Measurements from ENCODE around the gene TNFRSF18.

The TNFRSF18 gene

DNA sequence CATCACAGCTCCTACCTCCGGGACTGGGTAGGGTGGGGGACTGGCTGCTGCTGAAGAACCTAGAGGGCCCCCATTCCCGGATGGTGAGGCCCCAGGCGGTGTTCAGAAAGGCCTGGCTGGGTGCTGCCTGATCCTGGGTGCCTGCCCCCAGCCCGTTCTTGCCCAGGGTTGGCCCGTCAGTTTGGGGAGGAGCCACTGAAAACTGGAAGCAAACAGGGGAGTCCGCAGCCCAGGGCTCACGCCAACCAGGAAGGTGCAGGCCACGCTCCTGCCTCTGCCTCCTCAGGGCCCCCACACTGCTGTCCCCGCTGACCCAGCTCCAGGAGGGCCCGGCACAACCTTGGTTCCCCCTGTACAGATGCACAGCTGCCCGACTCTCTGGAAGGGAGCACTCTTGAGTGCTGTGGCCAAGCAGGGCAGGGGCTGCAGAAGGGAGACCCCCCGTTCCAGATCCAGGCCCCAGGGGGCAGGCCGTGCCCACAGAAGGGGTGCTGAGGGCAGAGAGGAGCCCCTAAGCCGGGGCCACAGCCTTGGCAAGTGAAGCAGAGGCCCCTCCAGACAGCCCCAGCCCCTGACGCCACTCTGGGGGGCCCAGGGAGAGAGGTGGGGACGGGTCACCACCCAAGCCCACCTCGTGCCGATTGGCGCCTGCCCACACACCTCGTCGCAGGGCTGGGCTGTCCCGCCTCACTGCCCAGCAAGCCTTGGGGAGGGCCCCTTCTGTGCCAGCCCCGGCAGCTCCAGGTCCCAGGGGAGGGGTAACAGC lies 34.6 kb upstream of the TNFRSF18 start:
- DNase-seq (ENCODE audit: low read depth in 3 of 3), result no peak

DNA sequence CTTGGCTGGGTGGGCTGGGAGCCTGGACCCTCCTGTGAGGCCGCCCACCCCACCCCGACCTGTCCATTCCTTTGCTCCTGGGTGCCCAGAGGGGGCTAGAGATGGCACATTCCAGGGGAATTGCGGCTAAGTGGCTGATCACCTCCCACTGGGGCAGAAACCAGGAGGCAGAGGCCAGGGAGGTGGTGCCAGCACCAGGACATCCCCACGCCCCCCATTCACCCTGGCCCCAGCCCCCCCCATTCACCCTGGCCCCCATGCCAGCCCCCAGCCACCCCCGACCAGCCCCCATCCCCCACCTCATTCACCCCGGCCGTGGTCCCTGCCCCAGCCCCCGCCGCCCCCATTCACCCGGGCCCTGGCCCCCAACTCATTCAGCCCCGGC lies 33.9 kb upstream of the TNFRSF18 start:
- no peak for DNase-seq (ENCODE audit: low read depth in 3 of 3)

DNA sequence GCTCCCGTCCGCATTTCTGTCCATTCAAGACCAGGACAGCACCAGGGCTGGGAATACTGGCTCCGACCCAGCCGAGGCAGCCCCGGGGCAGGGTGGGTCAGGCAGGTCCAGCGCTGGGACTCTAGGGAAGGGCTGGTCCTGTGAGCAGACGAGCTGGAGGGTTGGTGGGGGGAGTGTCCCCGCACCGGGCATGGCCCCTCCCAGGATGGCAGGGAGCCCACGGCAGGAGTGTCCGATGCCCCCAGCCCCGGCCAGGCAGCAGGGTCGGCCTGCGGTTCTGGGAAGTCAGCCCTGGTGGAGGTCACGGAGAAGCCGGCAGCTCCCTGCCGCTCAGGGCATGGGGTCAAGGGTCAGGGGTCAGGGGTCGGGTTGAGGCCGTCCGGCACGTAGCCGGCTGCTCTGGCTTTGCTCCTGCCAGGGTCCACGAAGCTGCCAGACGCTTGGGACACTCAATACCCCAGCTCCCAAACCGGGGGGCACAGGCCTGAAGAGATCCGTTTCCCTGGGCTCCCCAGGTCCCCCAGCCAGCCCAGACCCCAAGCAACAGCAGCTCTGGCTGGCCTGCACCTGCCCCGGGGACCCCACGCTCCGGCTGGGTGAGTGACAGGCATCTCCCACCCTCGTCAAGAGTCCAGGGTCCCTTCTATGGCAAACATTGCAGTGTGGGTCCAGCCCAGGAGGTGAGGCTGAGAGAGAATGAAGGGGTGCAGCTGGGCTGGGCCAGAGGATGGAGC lies 33.4 kb upstream of the TNFRSF18 start:
- no peak for DNase-seq (ENCODE audit: low read depth in 3 of 3)

DNA sequence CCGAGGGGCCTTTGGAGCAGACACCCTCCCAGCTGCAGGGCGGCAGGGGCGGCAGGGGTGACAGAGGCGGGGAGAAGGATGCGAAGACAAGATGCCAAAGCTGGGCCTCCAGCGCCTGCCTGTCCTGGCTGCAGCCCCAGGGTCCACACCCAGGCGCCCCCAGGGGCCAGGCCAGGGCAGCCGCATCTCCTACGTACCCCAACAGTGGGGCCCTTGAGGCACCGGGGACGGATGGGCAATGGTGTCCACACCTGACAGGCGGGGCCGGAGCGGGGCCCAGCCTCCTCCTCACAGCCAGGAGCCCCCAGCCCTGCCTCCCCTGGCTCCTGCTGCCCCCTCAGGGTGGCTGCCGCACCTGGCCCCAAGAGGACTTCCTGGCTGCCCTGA lies 32.8 kb upstream of the TNFRSF18 start:
- DNase-seq (ENCODE audit: low read depth in 3 of 3), result no peak

DNA sequence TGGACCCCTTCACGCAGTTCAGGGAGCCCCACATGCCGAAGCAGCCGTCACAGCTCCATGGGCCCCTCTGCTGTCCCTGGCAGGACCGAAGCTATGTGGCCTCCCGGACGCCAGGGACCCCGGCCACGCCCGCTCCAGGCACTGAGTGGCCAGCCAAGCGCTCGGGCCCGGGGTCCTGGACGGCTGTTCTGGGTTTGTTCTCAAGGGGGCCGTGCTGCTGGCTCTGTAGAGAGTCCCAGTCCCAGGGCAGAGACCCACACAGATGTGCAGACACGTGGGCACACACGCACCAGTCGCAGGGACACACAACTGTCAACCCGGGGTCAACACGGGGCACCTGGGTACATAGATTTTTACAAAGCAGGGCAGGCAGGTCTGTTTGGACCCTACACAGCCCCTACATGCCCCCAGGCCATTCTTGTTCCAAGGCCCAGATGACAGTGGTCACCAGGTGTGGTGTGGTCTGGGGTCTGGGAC lies 32.3 kb upstream of the TNFRSF18 start:
- DNase-seq (ENCODE audit: low read depth in 3 of 3), result no peak

DNA sequence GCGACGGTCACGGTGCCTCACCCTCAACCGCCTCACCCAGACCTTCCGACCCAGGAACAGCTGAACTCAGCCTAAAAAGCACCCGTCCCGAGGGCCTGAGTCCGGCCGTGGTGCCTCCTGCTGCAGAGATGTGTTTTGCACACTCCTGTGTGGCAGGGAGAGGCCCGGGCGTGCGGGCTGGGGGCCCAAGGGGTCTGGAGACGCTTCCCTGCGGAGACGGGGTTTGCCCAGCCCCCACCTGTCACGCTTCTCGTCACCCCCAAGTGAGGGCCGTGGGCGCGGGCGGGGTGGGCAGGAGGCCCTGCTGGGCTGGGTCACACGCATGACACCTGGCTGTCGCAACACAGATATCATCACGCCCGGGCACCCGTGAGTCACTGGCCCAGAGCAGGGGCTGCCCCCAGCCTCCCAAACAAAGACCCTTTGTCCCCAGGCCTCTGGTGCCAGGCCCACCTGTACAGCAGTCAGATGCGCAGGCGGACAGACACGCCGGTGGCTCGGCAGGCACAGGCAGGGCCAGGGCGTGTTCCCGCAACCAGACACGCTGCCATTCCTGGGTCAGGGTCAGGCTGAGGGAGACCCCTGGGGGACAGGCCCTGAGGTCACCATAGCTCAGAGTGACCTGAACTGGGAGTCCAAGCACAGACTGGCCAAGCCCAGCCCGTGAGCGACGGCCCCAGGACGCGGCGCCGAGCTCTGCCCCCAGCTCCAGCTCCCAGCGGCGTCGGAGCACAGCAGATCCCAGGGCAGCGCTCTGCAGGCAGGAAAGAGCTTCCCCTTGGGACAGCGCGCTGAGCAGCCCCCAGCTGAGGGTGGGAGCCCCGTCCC lies 31.7 kb upstream of the TNFRSF18 start:
- no peak for DNase-seq (ENCODE audit: low read depth in 3 of 3)

DNA sequence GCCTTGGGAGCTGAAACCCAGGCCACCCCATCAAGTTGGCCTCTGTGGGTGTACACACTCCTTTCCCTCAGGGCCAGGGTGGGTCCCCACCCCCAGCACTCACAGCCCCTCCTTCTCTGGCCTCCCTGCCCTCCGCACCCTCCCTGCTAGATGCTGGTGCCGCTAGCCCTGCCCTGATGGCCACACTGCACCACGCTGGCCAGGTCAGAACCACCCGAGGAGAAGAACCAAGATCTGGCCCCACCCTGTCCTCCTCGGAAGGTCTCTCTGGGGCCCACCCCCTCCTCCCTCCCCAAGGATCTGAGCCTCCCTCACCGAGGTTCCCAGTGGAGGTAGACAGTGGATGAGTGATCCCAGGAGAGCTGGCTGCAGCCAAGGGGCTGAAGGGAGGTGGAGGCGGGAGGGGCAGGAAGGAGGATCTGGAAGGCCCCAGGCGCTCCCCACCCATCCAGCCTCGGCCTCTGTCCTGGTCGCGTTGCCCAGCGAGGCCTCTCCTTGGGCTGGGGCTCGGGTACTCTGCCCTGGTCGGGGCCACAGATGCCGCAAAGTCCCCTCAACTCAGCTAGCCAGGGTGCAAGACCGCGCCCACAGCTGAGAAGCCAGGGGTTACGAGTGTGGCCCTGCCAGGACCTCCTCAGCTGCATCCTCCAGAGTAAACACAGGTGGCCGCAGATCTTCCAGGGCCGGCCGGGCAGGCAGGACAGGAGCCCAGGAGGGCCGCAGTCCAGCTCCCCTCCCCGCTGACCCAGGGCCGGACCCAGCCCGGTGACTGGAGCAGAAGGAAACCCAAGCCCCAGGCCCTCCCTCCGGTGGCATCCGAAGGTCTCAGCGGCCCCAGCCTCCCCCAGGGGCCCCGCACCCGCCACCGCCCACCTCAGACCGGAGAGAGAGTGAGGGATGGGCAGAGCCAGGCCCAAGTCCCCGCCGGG lies 30.8 kb upstream of the TNFRSF18 start:
- DNase-seq (ENCODE audit: low read depth in 3 of 3), result no peak

DNA sequence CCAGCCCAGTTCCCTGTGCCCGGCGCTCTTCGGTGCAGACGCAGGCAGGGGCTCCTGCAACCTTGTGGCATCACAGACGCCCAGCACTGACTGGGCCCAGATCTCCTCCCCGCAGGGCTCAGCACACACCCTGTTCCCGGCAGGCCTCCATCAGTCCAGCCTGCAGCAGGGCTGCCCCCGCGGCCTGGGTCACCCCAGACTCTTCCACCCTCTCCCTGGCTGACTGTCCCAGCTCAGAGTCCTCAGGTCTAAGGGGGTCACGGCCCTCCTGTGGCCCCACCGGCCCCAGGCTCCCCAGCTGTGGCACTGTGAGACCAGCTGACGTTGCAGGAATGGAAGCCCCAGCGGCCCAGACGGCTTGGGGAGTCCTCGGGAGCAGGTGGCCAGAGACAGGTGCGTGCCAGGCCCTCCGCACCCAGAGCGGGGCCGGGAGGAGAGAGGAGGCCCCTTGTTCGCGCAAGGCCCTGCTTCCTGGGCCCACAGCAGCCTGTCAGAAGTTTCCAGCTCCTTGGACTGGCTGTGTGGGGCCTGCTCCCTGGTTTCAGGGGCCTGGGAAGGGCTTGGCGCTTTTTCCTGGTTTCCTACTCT lies 29.9 kb upstream of the TNFRSF18 start:
- no peak for DNase-seq (ENCODE audit: low read depth in 3 of 3)

DNA sequence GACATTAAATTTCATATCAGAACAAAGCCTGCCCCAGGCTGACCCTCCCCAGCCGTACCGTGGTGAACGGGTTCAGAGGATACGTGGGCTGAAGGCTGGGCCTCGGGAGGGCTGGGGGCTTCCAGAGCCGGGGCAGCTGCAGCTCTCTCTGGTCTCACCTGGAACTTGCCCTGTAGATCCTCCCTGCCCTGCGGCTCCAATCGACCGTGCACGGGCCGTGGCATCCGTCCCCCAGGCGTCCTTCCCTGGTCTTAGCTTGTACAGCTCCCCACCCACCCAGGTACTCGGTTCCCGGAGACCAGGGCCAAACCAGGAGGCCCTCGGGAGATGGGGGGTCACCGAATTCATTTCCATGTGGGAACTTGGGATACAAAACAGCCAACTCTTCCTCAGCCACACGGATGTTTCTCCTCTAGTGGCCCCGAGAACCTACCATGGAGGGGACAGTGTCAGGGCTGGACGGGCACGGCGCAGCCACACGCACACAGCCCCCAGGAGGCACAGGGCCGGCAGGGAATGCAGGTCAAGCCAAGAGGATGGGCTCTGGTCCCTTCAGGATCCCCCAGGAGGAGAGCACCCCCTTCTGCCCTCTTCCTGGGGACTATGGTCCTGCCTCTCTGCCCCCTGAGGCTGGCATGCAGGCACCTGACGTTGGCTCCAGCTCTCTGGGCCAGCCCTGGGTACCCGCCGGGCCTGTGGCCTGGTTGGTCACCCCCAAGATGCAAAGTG lies 28.8 kb upstream of the TNFRSF18 start:
- DNase-seq (ENCODE audit: low read depth in 3 of 3), result no peak

DNA sequence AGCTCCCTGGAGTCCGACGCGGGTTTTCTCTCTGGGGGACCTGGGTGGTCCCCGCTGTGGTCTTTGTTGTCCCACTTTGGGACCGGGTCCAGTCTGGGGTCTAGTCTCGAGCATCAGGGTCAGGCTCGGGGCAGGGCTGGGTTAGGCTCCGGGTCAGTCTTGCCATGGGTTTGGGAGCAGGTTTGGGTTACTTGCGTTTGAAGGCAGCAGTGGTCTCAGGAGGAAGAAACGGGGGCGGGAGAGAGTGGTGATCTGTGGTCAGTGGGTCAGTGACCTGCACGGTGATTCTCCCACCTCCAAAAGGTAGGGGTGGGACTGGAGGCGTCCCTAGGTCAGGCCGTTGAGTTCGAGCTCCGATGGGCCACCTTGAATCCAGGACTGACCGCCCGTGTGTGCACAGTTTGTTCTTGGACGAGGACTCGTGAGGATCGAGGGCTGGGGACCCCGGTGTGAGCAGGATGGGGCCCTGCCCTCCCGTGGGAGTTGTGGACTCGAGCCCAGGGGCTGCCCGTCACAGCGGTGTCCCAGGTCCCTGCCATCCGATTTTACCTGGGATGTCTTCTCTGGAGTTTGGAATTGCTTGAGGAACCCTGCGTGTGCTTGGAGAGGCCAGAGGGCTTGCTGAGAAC lies 27.9 kb upstream of the TNFRSF18 start:
- DNase-seq (ENCODE audit: low read depth in 3 of 3), result no peak

DNA sequence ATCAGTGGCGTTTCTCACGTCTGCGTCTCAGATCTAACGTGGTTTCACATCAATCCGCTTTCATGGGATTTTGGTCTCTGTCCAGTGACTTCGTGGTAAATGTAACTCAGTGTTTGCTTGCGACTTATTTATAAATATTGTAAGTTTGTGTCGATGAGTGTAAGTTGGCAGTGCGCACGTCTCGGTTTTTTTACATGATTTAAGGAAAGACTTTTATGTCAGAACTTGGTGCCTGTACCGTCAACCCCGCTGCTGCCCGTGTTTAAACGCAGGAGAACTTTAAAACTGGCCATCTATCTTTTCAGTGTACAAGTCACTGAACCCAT lies 27.1 kb upstream of the TNFRSF18 start:
- DNase-seq (ENCODE audit: low read depth in 3 of 3), result no peak

DNA sequence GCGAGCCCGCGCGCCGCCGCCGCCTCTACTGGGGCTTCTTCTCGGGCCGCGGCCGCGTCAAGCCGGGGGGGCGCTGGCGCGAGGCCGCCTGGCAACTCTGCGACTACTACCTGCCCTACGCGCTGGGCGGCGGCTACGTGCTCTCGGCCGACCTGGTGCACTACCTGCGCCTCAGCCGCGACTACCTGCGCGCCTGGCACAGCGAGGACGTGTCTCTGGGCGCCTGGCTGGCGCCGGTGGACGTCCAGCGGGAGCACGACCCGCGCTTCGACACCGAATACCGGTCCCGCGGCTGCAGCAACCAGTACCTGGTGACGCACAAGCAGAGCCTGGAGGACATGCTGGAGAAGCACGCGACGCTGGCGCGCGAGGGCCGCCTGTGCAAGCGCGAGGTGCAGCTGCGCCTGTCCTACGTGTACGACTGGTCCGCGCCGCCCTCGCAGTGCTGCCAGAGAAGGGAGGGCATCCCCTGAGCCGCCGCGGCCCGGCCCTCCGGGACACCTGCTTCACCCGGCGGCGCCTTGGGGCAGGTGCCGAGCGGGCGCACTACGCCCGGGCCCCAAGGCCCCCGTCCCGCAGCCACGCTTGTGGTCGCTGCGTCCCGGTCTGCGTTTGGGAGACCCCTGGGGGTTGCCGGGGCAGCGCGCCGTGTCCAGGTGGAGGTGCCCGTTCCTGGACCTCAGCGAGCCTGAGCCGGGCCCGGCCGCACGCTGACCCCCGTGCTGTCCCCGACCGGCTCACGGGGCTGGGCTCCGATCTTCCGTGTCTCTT lies 26.6 kb upstream of the TNFRSF18 start:
- no peak for DNase-seq (ENCODE audit: low read depth in 3 of 3)

DNA sequence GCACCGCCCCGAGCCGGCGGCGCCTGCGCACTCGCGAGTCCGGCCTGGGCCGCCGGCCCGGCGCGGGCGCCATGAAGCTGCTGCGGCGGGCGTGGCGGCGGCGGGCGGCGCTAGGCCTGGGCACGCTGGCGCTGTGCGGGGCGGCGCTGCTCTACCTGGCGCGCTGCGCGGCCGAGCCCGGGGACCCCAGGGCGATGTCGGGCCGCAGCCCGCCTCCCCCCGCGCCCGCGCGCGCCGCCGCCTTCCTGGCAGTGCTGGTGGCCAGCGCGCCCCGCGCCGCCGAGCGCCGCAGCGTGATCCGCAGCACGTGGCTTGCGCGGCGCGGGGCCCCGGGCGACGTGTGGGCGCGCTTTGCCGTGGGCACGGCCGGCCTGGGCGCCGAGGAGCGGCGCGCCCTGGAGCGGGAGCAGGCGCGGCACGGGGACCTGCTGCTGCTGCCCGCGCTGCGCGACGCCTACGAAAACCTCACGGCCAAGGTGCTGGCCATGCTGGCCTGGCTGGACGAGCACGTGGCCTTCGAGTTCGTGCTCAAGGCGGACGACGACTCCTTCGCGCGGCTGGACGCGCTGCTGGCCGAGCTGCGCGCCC lies 25.9 kb upstream of the TNFRSF18 start, which contains the start of gene B3GALT6:
Gene B3GALT6 (plus strand): TSS at position 30 of the 588 bp plus-strand sequence. CDS start 42 bp downstream, at position 72.
- DNase-seq (ENCODE audit: low read depth in 3 of 3), result no peak

DNA sequence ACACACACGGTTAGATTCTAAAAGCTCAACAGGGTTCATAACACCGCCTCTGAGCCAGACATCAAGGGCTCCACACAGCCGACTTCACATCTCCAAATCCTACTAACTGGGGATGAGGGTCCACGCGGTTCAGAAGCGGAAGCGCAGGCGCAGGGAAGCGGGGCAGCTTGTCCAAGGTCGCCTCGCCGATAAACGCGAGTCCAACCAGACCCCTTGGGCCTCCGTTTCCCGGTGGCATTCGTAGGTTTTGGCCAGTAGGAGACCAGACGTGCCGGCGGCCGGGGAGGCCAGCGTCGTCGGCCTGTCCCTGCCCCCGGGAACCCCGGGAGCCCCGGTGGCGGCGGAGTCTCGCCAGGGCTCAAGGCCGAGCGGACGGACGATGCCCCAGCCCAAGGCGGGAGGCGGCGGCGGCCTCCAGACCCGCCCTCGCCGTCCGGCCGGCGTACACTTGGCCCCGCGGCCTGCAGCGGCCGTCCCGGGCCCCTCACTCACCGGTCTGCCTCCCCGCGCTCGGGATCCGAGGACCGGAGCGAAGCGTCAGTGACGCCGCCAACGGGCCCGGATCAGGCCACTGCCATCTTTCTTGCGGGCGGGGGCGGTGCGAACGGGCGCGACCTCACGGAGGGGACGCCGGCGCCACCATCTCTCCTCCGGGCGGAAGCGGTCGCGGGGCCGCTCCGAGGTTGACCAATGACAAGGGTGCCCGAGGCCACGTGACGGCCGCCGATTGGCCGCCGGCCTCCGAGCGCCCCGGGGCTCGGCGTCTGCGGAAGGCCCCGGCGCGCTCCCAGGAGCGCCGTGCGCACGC lies 25.2 kb upstream of the TNFRSF18 start, which contains the start of gene SDF4:
Gene SDF4 (minus strand): TSS at position 602 of the 808 bp plus-strand sequence. CDS start 3,229 bp downstream, outside the sequence.
- peak; percentile 93 to 94 (median 93) for DNase-seq (ENCODE audit: low read depth in 3 of 3)

DNA sequence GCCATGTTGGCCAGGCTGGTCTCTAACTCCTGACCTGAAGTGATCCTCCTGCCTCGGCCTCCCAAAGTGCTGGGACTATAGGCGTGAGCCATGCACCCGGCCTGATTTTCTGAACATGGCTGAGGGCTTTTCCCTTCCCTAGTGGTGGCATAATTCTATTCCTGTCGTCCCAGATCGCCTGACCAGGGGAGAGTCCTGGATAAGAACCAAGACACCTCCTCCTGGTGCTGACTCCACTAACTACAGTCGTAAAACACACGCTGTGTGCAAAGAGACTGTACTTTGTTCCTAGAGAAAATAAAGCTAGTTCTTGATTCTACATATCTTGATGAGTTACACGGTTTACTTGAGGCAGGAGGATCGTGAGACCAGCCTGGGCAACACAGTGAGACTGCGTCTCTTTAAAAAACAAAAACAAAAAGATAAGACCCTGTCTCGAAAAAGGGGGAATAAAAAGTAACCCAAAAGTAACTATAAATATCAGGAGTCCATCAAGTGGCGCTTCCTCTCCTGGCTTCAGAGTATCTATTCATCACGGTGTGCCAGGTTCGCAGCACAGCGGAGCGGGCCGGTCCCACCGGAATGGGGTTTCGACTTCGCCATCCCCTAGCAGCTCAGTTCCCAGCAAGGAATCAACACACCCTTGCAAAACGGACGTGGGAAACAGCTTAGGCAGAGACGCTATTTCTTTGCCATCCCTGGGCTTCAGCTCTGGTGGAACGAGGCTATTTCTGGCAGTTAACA lies 24.4 kb upstream of the TNFRSF18 start:
- no peak for DNase-seq (ENCODE audit: low read depth in 3 of 3)

DNA sequence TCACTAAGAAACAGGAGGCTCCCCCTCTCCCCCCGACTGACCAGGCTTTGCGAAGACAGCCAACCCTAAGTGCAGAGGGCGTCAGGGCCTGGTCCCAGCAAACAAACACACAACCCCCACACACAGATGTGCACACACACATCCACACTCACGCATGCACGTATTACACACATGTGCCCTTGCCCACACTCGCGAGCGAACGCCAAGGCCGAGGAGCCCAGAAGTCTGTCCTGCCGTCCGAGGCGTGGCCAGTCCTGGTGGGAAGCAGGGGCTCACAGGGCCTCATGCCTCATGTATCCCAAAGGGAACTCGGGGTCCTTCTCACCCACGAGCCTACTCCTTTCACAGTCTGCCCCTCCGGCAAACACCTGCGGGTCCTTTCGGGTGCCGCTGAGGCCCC lies 23.4 kb upstream of the TNFRSF18 start:
- DNase-seq (ENCODE audit: low read depth in 3 of 3), result no peak

Measured in stimulated activated CD4-positive, alpha-beta T cell treated with anti-CD3 and anti-CD28 coated beads, TNF-alpha, amount 100 ng/mL, for 4 hours (primary cell).